Measurements from ENCODE around the gene SAMD3. TPM values are rescaled to one million over a fixed set of nuclear protein-coding genes. Genes with fewer than 3 reads are reported as not detected.

The SAMD3 gene
- total and polyA plus RNA-seq, 2 donors (not counting 3 experiments of a cell fraction or from before 2014, with no cell fraction given) = not detected

DNA sequence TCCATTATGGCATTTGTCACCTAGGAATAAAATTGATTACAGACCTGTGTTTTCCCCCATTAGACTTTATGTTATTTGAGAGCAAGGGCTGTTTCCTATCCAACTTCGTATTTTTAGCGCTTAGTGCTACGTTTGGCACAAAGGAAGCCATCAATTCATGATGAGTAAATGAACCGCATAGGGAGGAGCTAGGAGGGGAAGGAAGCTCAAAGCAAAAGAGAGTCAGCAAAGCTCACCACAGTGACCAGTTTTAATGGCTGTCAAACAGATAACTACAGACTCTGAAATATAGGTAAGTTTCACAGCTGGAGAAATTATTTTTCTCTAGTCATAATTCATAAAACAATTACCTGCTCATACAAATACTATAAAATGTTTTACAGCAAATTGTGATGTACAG lies 6.9 kb upstream of the SAMD3 start:
- no peaks in the 10 kb centered on the region for H3K4me1 ChIP-seq (ENCODE audit: control insufficient read depth, extremely low read depth, insufficient read depth, low read length)
- no peak overlapping the region for H3K9ac ChIP-seq (replicated peaks; ENCODE audit: extremely low read depth, insufficient read depth, low read length)
- CTCF ChIA-PET = interaction anchor here (0.6 kb wide), 2 partner anchors 69 to 1306 kb away, joined by 3 to 5 read pairs; no protein-coding TSS in a partner anchor
- TF ChIP-seq GATA2 (IDR thresholded peaks at IDR 0.05; ENCODE audit: insufficient read depth, insufficient read length, low read depth, low read length) (no peak), EZH2 (IDR thresholded peaks at IDR 0.05; ENCODE audit: borderline replicate concordance, low read depth, low read length, severe bottlenecking) (no peak), JUN (IDR thresholded peaks at IDR 0.05; ENCODE audit: borderline replicate concordance, insufficient read depth, insufficient read length, low read depth) (no peak), MYC (IDR thresholded peaks at IDR 0.05; ENCODE audit: low read depth, low read length) (no peak), CTCF (IDR thresholded peaks at IDR 0.05; ENCODE audit: extremely low read depth in 1 of 2, insufficient read depth in 1 of 2, low read depth in 1 of 2, low read length in 2 of 2) (no peak), POLR2A (IDR thresholded peaks at IDR 0.05; ENCODE audit: low read depth, low read length) (no peak), POLR2AphosphoS5 (IDR thresholded peaks at IDR 0.05; ENCODE audit: insufficient read depth, low read depth, low read length) (no peak), FOS (IDR thresholded peaks at IDR 0.05; ENCODE audit: borderline replicate concordance, insufficient read depth, low read length) (no peak)
- TF ChIP-seq, protein P1, sequence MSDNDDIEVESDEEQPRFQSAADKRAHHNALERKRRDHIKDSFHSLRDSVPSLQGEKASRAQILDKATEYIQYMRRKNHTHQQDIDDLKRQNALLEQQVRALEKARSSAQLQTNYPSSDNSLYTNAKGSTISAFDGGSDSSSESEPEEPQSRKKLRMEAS (IDR thresholded peaks at IDR 0.05; ENCODE audit: insufficient read depth, insufficient read length) = no peak
- H3K4me3 ChIP-seq (replicated peaks in 1 of 3; ENCODE audit: insufficient read depth in 1 of 3, low read depth in 1 of 3, low read length in 3 of 3) = no peak overlapping the region
- H3K9me1 ChIP-seq (replicated peaks; ENCODE audit: control insufficient read depth, extremely low read depth, insufficient read depth, low read length) = no peaks in the 10 kb centered on the region
- no TSS peak for BruUV-seq (replicated peaks)
- H2AFZ ChIP-seq (ENCODE audit: low read depth, low read length) = no peak overlapping the region
- H3K27ac ChIP-seq (ENCODE audit: insufficient read depth, low read depth, low read length) = no peak overlapping the region
- H3K27me3 ChIP-seq (ENCODE audit: control insufficient read depth in 2 of 2, insufficient read depth in 2 of 2, low read length in 2 of 2) = no peaks in the 10 kb centered on the region
- H4K20me1 ChIP-seq (replicated peaks; ENCODE audit: control insufficient read depth, extremely low read depth, insufficient read depth, low read length) = no peaks in the 10 kb centered on the region
- POLR2A ChIA-PET = no interaction called here
- no peak overlapping the region for H3K4me2 ChIP-seq (ENCODE audit: insufficient read depth, low read length)
- FAIRE-seq (no peak), DNase-seq (ENCODE audit: low read depth, low spot score) (no peak)
- dilution Hi-C loops (cut with MboI; ENCODE audit: extremely low pct_ligation_motif_present, low sequenced_read_pairs) (no loop called here), intact Hi-C loops (cut with micrococcal nuclease) (no loop called here)
- H3K79me2 ChIP-seq (ENCODE audit: control insufficient read depth, insufficient read depth, low read length) = no peaks in the 10 kb centered on the region
- no peaks in the 10 kb centered on the region for H3K36me3 ChIP-seq (ENCODE audit: control insufficient read depth in 2 of 2, extremely low read depth in 1 of 2, insufficient read depth in 2 of 2, low read length in 2 of 2)
- no peaks in the 10 kb centered on the region for H3K9me3 ChIP-seq (replicated peaks; ENCODE audit: control insufficient read depth, insufficient read depth, low read length)

Data from endothelial cell of umbilical vein (primary cell).